HG02763 (cell line): Measurements from ENCODE around the gene HECTD3.

Experiments used
- ATAC-seq: cut with Tn5 transposase; IDR thresholded peaks from one replicate; pipeline ENCODE4 v1.9.1; 2021; ENCODE audit warnings: mild to moderate bottlenecking, moderate library complexity; ENCODE audit not compliant: unreplicated experiment

Gene HECTD3

DNA sequence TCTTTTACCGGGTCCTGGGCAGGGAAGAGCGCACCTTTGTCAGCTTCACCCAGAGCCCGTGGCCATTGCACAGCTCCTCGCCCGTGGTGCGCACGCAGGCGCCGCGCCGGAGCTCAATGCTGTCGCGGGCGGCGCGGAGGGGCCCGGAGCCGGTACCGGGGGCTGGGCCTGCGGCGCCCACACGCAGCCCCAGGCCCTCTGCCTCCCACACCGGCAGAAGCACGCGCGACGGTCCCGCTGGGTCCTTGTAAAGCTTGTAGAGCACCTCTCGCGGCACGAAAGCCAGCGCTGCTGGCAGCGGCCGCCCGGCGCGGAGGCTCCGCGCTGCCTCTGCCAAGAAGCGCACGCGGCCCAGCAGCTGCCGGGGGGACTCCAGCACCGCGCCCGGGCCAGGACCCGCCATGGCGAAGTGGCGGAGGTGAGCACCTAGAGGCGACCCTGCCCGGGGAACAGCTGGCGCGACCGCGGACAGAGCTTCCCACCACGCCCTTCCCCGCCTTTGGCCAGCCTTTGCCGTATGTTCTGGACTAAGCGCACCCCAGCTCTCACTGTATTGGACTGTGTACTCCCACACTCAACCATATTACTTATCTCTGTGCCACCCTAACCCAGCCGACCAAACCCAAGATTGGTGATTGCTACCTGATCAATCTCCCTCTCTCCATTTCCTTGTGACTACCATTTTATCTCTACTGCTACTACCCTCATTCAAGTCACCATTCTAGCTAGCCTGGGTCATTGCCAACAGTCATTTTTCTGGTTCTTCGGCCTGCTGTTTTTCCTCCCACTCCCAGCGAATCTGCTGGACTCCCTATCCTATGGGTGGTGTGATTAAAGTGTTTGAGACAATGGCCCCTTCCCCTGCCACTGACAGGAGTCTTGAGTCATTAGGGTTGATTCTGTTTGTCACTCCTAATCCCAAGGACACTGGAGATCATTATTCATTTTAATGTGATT is at the start of gene HECTD3:
HECTD3 (minus strand) TSS at position 470 of the 957 bp plus-strand sequence; CDS start at position 403, 67 bp downstream.
- peak; percentile 57 for ATAC-seq

- ATAC-seq: no peak
Measured at GRCh38 chr1:45059829-45060228, 48.7 kb upstream of the HECTD3 start.

DNA sequence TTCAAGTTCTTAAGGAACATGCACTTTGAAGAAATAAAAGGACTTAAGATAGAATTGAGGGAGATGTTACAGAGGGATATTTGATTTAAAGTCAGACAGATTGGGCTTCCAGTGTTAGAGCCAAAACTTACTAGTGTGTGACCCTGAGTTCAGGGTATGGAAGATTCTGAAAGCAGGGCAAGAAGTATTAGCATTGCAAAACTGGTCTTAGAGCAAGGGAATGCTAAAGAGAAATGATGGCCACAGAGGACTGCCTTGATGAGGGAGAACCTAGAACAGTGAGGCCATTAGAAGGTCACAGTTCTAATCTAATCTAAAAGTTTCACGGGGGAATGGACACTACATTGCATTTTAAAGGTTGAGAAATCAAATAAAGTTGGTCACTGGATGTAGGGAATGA is 46.4 kb upstream of the HECTD3 start:
- no peak for ATAC-seq

- ATAC-seq: no peak
Measured at GRCh38 chr1:45051005-45051772, 40.1 kb upstream of the HECTD3 start.

DNA sequence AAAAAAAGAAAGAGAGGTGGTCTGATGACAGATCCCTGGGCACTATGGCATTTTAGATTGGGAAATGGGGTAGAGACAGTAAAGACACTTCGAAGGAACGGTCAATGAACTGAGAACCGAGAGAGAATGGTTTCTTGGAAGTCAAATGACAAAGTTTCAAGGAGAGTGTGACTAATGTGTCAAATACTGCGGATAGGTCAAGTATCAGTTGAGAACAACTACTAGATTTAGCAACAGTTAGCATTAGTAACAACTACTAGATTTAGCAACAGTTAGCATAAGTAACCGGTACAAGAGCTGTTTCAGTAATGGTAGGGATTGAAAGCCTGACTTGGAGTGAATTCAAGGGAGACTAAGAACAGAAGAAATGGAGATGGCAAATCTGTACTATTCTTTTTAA is 35.9 kb upstream of the HECTD3 start:
- no peak for ATAC-seq

- no peak for ATAC-seq
Measured at GRCh38 chr1:45044916-45045315, 33.8 kb upstream of the HECTD3 start.

- no peak for ATAC-seq
Measured at GRCh38 chr1:45043094-45043493, 32.0 kb upstream of the HECTD3 start.

DNA sequence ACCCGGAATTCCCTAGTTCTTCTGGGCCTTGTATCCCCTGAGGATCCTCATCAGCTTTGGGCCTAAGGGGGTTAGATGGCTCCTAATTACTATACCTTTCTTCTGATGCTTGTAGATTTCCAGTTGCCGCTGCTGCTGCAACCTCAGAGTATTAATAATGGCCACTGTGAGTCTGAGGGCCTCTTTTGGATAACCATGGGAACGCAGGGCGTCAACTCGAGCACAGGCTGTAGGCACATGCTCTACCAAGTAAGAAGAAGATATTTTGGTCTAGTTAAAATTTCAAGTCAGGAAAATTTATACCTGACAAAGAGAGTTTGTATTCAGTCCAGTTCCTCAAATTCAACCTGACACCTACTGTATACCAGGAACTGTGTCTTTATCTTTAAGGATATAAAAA is 29.2 kb upstream of the HECTD3 start:
- ATAC-seq: no peak

- ATAC-seq: no peak
Measured at GRCh38 chr1:45038661-45039364, 27.7 kb upstream of the HECTD3 start.

GRCh38 chr1:45038240-45038639 is 27.1 kb upstream of the HECTD3 start:
- no peak for ATAC-seq

DNA sequence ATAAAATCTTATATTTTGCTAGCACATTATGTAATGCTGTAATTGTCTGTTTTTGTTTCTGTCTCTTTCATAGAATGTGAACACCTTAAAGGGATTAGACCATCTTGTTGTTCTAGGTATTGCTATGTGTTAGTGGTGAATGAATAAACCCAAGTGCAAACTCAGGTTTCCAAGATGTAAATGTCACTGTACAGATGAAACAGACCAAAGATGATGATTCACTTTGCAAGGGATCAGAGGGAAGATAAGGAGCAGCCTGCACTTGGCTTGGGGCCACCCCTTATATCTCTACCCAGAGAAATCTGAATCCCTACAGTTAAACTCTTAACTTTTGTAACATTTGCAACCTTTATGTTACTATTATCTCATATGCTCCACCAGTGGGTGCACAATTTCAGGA is 26.3 kb upstream of the HECTD3 start:
- ATAC-seq: no peak

DNA sequence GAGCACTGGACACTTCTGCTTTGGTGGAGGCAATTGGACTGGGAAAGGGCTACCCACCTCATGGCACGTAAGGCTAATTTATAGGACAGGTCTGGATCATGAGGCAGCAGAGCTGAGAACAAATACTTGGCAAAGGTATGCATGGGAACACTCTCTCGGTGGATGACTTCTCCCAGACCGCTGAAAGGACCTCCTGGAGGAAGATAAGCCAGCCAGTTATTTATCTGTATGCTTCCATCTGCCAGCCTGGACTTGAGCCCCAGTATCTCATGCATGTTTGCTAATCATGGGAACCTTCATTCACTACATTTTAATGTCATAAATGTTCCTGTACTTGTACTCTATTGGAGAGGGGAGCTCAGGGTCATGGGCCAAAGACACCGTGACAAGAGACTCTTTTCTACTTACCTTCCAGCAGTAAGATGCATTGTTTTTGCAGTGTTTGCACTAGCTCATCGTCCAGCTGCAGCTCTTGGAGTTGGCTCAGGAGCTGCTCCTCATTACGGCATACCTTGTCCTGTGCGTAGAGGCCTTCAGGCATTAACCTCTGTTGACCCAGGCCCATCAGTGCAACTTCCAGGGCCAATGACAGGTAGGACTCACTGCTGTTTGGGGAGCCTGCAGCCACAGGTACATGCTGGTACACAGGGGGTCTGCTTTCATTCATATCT is 24.6 kb upstream of the HECTD3 start:
- ATAC-seq: no peak

DNA sequence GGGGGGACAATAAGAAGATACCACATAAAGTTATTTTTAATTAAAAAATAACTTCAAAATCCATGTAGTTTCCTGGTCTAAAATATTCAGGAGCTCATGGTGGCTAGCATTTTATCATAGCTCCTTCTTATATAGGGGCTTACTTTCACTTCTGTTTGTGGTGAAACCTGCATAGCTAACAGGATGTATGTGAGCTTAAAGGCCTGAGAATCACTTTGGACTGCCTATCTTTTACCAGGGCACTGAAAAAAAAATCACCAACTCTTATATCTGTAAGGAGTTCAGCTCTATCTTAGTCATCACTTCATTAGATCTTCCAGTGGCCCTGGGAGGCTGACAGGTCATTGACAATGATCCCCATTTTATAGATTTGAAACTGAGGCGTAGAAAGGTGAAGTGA is 22.2 kb upstream of the HECTD3 start:
- ATAC-seq: no peak

DNA sequence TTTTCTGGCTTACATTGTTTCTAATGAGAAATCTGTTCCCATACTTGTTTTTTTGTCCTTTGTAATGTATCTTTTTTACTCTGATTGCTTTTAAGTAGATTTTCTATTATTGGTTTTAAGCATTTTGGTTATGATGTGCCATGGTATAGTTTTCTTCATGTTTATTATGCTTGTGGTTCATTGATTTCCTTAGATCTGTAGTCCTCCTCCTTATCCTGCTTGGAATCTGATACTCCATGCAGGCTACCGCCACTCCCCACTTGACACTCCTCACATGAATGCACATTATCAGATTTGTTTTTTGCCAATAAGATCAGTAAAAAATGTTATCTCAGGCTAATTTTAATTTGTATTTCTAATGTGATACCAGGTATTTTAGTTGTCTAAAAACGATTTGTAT is 21.7 kb upstream of the HECTD3 start:
- no peak for ATAC-seq

- ATAC-seq: no peak
Measured at GRCh38 chr1:45026446-45026845, 15.3 kb upstream of the HECTD3 start.

GRCh38 chr1:45023663-45024062 is 12.5 kb upstream of the HECTD3 start:
- no peak for ATAC-seq

DNA sequence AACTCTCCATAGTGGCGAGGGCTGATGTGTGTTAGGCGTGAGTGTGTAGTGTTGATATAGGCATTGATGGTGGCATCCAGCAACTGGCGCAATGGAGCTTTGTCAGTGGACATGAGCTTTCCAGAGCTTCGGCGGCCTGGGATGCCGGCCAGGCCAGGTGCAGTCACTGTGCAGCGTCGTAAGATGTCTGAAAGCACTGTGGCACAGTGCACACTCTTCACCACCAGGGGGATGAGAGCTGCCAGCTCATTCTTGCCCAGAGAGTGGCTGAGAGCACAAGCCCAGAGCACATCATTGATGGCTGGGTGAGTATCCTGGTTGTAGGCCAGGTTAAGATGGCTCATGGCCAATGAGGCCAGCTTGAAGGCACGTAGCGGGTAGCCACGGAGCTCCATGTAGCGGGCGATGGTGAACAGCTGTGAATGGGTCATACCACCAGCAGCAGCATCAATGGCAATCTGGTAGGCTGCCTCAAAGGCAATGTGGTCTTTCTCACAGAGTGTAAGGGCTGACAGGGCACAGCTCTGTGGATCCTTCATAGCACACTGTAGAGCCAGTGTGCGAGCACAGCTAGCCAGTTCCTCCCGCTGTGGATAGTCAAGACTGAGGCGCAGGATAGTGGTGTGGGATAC is 7.6 kb upstream of the HECTD3 start:
- ATAC-seq: peak; percentile 66

- no peak for ATAC-seq
Measured at GRCh38 chr1:45016767-45017166, 5.6 kb upstream of the HECTD3 start.

DNA sequence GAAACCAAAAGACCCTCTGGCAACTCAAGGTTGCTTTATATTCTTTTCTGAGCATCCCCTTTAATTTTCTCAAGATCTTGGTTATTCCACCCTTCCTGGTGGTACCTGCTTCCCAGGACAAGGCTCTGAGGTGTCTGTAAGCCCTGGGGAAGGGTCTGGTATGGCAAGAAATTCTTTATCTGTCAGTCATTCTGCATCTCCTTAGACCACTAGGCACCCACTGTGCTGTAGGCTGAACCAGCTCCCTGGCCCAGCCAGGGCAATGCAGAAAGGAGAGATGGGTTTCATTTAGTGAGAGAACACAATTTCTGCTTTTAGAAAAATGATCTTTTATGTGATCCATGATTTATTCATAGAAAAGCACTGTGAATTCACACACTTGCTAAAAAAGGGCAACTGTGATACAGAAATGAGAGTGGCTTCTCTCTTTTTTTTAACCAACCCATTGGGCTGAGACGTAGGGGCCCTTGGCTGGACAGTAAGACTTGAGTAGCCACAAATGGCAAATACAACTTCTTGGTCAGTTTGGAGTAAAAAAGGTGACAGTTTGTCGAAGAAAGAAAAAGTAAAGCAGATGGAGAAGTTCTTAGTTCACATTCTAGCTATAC is 5.1 kb upstream of the HECTD3 start:
- ATAC-seq: no peak

- no peak for ATAC-seq
Measured at GRCh38 chr1:45015683-45016082, 4.6 kb upstream of the HECTD3 start.
